Activated CD4-positive, alpha-beta memory T cell treated with anti-CD3 and anti-CD28 coated beads for 36 hours (primary cell): ENCODE measurements around the gene KIF21B. TPM values are rescaled to one million over a fixed set of nuclear protein-coding genes. Genes with fewer than 3 reads are reported as not detected.

Experiments used
- CTCF ChIA-PET: fragments of 350-600 bp; sonication (Branson Sonifier 250); formaldehyde crosslinking; loops from one replicate; lab custom pipeline; 2021; ENCODE audit warnings: antibody characterized with exemption, inconsistent platforms; lab: Charles Lee
- POLR2A ChIA-PET: fragments of 350-600 bp; sonication (Branson Sonifier 250); formaldehyde crosslinking; loops from one replicate; lab custom pipeline; 2021; ENCODE audit warnings: antibody characterized with exemption; lab: Charles Lee
- DNase-seq: peaks from one replicate; pipeline ENCODE4 v3.0.0-alpha.2; 2020
- H3K27ac Mint-ChIP-seq: one replicate; pipeline ENCODE4 v1.8.0; 2021; ENCODE audit warnings: mixed read lengths
- H3K27me3 Mint-ChIP-seq: one replicate; pipeline ENCODE4 v1.8.0; 2021; ENCODE audit warnings: mixed read lengths
- H3K36me3 Mint-ChIP-seq: one replicate; pipeline ENCODE4 v1.8.0; 2021; ENCODE audit warnings: mixed read lengths
- H3K4me1 Mint-ChIP-seq: one replicate; pipeline ENCODE4 v1.8.0; 2021; ENCODE audit warnings: low read depth, mixed read lengths
- H3K4me3 Mint-ChIP-seq: one replicate; pipeline ENCODE4 v1.8.0; 2021; ENCODE audit warnings: mild to moderate bottlenecking, mixed read lengths
- H3K9me3 Mint-ChIP-seq: one replicate; pipeline ENCODE4 v1.8.0; 2021; ENCODE audit warnings: mixed read lengths
- intact Hi-C: fragments of 100-400 bp; cut with micrococcal nuclease; formaldehyde crosslinking; loops from one replicate; pipeline ENCODE4 v1.15.1; 2023
- total RNA-seq, 2 experiments: library from RNA; stranded (reverse); gene quantifications; one replicate each; pipeline ENCODE4 v1.2.3, GENCODE V29; 2021

Gene KIF21B
- total RNA-seq, 2 experiments from 2014 or later: 56.6 to 58.7 TPM

DNA sequence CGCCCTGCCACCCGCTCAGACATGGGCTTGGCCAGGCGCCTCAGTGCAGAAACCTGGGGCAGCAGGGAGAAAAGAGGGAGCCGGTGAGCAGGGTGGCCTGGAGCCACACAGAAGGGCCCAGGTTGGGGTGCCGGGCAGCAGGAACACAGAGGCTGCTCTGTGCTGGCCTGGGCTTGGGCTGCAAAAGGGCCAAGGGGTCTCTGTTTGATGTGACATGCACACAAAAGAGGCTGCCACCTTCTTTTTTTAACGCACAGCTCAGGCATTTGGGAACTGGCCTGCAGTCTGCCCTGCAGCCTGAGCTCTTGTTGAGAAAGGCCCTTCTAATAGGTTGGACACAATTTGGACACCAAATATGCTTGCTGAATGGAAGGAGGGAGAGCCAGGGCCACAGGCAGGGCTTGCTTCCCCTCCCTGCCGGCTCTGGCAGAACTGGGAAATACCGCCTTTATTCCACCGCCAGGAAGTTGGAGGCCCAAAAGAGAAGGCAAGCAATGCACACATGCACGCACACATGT, 32.4 kb downstream of the KIF21B start:
- intact Hi-C loops: no loop called here
- POLR2A ChIA-PET: no interaction called here
- CTCF ChIA-PET: interaction anchor here (0.8 to 8.1 kb wide), 2 partner anchors 12 to 20 kb away, joined by 3 to 52 read pairs; no protein-coding TSS in a partner anchor
- Mint-ChIP-seq H3K27me3 (no peaks in the 10 kb centered on the region), H3K9me3 (no peaks in the 10 kb centered on the region), H3K27ac (no peak overlapping the region), H3K4me1 (no peaks in the 10 kb centered on the region), H3K4me3 (no peak overlapping the region), H3K36me3 (peaks cover 42% of the 10 kb centered on the region)
- DNase-seq: no peak

DNA sequence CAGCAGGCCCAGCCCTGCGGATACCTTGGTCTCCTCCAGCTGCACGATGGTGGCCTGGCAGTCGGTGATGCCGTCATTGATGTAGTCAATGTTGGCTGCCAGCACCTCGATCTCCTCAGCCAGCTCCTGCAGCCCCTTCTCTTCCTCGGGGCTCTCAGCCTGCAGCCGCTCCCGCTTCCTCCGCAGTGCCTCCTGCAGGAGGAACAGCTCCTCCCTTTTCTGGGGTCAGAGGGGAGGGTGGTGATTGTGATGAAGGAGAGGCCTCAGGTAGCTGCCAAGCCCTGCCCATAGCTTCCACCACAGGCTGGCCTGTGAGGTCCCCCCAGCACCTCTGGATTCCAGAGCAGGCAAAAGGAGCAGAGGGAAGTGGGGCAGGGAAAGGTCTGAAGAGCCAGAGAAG, 33.4 kb downstream of the KIF21B start:
- POLR2A ChIA-PET: no interaction called here
- Mint-ChIP-seq H3K4me1 (no peaks in the 10 kb centered on the region), H3K4me3 (no peak overlapping the region), H3K27ac (no peak overlapping the region), H3K9me3 (no peaks in the 10 kb centered on the region), H3K36me3 (peaks cover 40% of the 10 kb centered on the region), H3K27me3 (no peaks in the 10 kb centered on the region)
- DNase-seq: no peak
- CTCF ChIA-PET: interaction anchor here (0.8 to 8.1 kb wide), 3 partner anchors 11 to 129 kb away, joined by 3 to 52 read pairs (median 9); no protein-coding TSS in a partner anchor
- intact Hi-C loops: no loop called here

DNA sequence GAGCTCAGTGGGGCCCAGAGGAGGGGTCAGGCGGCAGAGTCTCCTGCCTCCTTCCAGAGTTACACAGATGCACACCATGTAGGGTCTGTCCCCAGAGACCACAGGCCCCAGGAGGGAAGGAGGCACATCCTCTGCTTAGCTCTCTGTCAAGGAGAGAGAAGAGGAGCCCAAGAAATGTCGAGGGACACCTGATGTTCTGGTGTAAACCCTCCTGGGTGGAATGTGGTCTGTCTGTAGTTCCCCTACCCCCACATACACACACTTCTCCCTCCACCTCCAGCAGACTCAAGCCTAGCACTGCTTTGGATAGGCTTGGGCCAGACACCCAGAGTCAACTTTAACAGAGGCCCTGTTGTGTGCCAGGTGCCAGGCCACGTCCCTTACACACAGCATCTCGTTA, 34.2 kb downstream of the KIF21B start:
- DNase-seq: no peak
- Mint-ChIP-seq H3K27me3 (no peaks in the 10 kb centered on the region), H3K27ac (no peak overlapping the region), H3K36me3 (peaks cover 39% of the 10 kb centered on the region), H3K4me1 (no peaks in the 10 kb centered on the region), H3K9me3 (no peaks in the 10 kb centered on the region), H3K4me3 (no peak overlapping the region)
- ChIA-PET CTCF (interaction anchor here (0.8 to 8.1 kb wide), 4 partner anchors 10 to 130 kb away, joined by 3 to 52 read pairs (median 6); no protein-coding TSS in a partner anchor), POLR2A (no interaction called here)
- intact Hi-C loops: no loop called here

- peaks cover 43% of the 10 kb centered on the region for H3K36me3 Mint-ChIP-seq
- intact Hi-C loops: no loop called here
- no peak overlapping the region for H3K27ac Mint-ChIP-seq
- H3K4me1 Mint-ChIP-seq: no peaks in the 10 kb centered on the region
- POLR2A ChIA-PET: no interaction called here
- no peaks in the 10 kb centered on the region for H3K9me3 Mint-ChIP-seq
- CTCF ChIA-PET: interaction anchor here (1.5 to 8.1 kb wide), 3 partner anchors 9 to 54 kb away, joined by 4 to 52 read pairs (median 9); no protein-coding TSS in a partner anchor
- H3K27me3 Mint-ChIP-seq: no peaks in the 10 kb centered on the region
- H3K4me3 Mint-ChIP-seq: no peak overlapping the region
- DNase-seq: no peak
Measured at GRCh38 chr1:200988693-200989092, 34.8 kb downstream of the KIF21B start.

- no peaks in the 10 kb centered on the region for H3K9me3 Mint-ChIP-seq
Measured at GRCh38 chr1:200985481-200985880, 38.0 kb downstream of the KIF21B start.

DNA sequence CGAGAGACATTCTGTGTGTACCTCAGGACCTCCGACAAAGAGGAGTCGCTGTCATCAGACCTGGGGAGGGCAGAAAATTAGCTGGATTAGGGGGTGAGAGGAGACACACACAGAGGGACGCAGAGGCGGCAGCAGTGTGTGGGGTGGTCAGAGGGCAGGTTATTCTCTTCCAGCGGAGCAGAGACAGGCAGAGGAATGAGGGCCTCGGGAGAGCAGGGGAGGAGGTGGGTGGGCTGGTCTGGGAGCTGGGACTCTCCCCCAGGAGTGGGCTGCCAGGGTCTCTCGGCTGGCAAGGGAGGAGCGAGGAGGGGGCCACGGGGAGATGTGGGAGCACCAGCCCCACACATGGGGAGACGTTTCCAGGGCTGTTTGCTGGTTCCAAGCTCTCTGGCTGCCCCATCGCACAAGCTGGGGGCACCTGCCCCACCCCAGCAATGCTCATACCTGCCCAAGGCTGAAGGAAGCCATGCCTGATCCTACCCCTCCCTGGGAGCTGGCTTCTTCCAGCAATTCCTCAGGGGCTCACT, 40.4 kb downstream of the KIF21B start:
- Mint-ChIP-seq H3K27ac (peak overlapping the region; percentile 50), H3K36me3 (peaks cover 49% of the 10 kb centered on the region), H3K4me3 (no peak overlapping the region), H3K9me3 (no peaks in the 10 kb centered on the region), H3K4me1 (no peaks in the 10 kb centered on the region), H3K27me3 (no peaks in the 10 kb centered on the region)
- POLR2A ChIA-PET: interaction anchor here (0.7 kb wide), 1 partner anchor 38 kb away, joined by 3 read pairs; no protein-coding TSS in a partner anchor
- DNase-seq: no peak
- intact Hi-C loops: no loop called here
- CTCF ChIA-PET: interaction anchor here (2.0 to 17.1 kb wide), 4 partner anchors 11 to 136 kb away, joined by 7 to 433 read pairs (median 80); partner anchors contain the start of gene KIF21B

More at GRCh38 chr1:200985481-200985880, 38.0 kb downstream of the KIF21B start:
- H3K27me3 Mint-ChIP-seq: no peaks in the 10 kb centered on the region
- H3K36me3 Mint-ChIP-seq: peaks cover 50% of the 10 kb centered on the region
- CTCF ChIA-PET: interaction anchor here (1.9 to 8.0 kb wide), 2 partner anchors 9 to 13 kb away, joined by 4 to 63 read pairs; no protein-coding TSS in a partner anchor
- POLR2A ChIA-PET: no interaction called here
- H3K4me1 Mint-ChIP-seq: no peaks in the 10 kb centered on the region
- no peak for DNase-seq
- H3K4me3 Mint-ChIP-seq: no peak overlapping the region
- no peak overlapping the region for H3K27ac Mint-ChIP-seq
- intact Hi-C loops: no loop called here

DNA sequence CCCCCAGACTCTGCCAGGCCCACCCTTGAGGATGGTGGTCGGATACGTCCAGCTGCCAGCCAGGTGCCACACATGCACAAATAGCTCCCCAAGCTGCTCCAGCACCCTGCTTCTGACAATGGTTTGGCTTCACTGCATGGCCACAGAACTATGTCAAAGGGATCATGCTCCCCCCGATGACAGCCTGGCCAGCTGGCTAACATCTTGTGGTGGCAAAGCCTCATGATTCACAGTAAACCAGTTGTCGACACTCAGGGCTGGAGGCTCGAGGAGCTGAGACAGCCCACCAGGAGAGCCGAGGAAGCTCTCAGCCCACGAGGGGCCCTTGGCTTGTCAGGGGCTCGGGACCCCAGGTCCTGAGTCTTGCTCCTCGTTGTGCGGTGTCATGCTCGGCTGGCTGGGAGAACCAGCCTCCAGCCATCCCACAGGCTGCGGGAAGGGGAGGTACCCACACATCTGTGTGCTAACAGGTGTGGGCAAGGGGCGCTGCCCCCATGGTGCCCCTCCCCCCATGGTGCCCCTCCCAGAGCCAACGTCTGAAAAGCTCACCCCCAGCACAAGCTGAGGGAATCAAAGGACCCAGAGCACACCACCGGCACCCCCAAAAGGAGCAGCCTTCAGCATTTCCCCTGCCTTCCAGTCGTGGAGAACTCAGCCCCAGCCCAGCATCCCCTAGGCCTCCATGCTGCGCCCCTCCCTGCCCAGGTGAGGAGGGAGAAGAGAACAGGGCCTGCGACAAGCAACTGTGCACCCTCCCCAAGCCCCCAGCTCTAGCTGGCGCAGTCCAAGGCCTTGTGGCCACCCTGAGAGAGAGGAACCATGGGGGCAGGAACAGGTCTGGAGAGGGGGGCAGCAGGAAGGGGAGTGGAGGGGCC, 41.2 kb downstream of the KIF21B start:
- intact Hi-C loops: no loop called here
- H3K36me3 Mint-ChIP-seq: peaks cover 44% of the 10 kb centered on the region
- DNase-seq: no peak
- ChIA-PET POLR2A (interaction anchor here (0.7 to 1.5 kb wide), 2 partner anchors 38 to 39 kb away, joined by 3 read pairs; no protein-coding TSS in a partner anchor), CTCF (interaction anchor here (1.1 to 17.1 kb wide), 6 partner anchors 10 to 134 kb away, joined by 6 to 433 read pairs (median 66); partner anchors contain the start of gene KIF21B)
- no peak overlapping the region for H3K4me3 Mint-ChIP-seq
- H3K27ac Mint-ChIP-seq: no peak overlapping the region
- H3K9me3 Mint-ChIP-seq: no peaks in the 10 kb centered on the region
- H3K27me3 Mint-ChIP-seq: no peaks in the 10 kb centered on the region
- no peaks in the 10 kb centered on the region for H3K4me1 Mint-ChIP-seq

DNA sequence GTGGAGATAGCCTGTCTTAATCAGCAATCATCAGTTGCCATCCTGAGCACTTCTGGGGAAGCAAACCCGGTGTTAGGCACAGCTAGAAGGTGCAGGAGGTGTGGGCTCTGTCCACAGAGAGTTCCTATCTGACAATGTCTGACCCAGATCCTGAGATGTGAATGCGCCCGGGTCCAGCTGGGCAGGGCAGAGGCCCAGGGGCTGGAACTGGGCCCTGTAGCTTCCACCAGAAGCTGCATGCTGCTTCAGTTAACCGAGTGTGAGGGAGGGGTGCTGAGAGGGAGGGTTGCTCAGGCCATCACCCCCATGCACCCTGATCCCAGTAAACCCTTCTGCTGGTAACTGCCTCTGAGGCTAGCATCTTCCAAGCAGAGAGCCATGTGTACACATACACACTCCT, 42.2 kb downstream of the KIF21B start:
- H3K27ac Mint-ChIP-seq: no peak overlapping the region
- CTCF ChIA-PET: interaction anchor here (1.1 to 17.1 kb wide), 7 partner anchors 9 to 135 kb away, joined by 6 to 433 read pairs (median 63); partner anchors contain the start of gene KIF21B

GRCh38 chr1:200980873-200981272, 42.6 kb downstream of the KIF21B start:
- H3K4me3 Mint-ChIP-seq: no peak overlapping the region
- ChIA-PET CTCF (interaction anchor here (1.1 to 17.1 kb wide), 11 partner anchors 9 to 242 kb away, joined by 3 to 433 read pairs (median 14); partner anchors contain the start of gene KIF21B), POLR2A (interaction anchor here (1.5 kb wide), 1 partner anchor 41 kb away, joined by 3 read pairs; no protein-coding TSS in a partner anchor)
- H3K27me3 Mint-ChIP-seq: no peaks in the 10 kb centered on the region
- H3K36me3 Mint-ChIP-seq: peaks cover 43% of the 10 kb centered on the region
- no peak for DNase-seq
- H3K9me3 Mint-ChIP-seq: no peaks in the 10 kb centered on the region
- H3K4me1 Mint-ChIP-seq: no peaks in the 10 kb centered on the region
- no peak overlapping the region for H3K27ac Mint-ChIP-seq
- intact Hi-C loops: no loop called here

More for the DNA sequence above, 42.2 kb downstream of the KIF21B start:
- intact Hi-C loops: no loop called here
- Mint-ChIP-seq H3K4me3 (no peak overlapping the region), H3K9me3 (no peaks in the 10 kb centered on the region), H3K4me1 (no peaks in the 10 kb centered on the region), H3K36me3 (peaks cover 43% of the 10 kb centered on the region), H3K27me3 (no peaks in the 10 kb centered on the region)
- DNase-seq: no peak
- POLR2A ChIA-PET: interaction anchor here (1.5 kb wide), 1 partner anchor 40 kb away, joined by 3 read pairs; no protein-coding TSS in a partner anchor

- no peaks in the 10 kb centered on the region for H3K27me3 Mint-ChIP-seq
- peaks cover 44% of the 10 kb centered on the region for H3K36me3 Mint-ChIP-seq
- intact Hi-C loops: no loop called here
Measured at GRCh38 chr1:200980452-200980772, 43.1 kb downstream of the KIF21B start.

GRCh38 chr1:200979574-200980451, 43.7 kb downstream of the KIF21B start:
- Mint-ChIP-seq H3K36me3 (peaks cover 45% of the 10 kb centered on the region), H3K27ac (peak overlapping the region; percentile 25), H3K9me3 (no peaks in the 10 kb centered on the region), H3K4me1 (no peaks in the 10 kb centered on the region), H3K4me3 (no peak overlapping the region), H3K27me3 (no peaks in the 10 kb centered on the region)
- ChIA-PET POLR2A (interaction anchor here (1.2 kb wide), 1 partner anchor 71 kb away, joined by 4 read pairs; no protein-coding TSS in a partner anchor), CTCF (interaction anchor here (0.6 to 17.1 kb wide), 44 partner anchors 8 to 350 kb away, joined by 3 to 433 read pairs (median 5); partner anchors contain the start of genes DDX59 and KIF21B)
- DNase-seq: peak; percentile 81
- intact Hi-C loops: loop anchor here (1.0 kb wide), 1 partner anchor 63 kb away; no protein-coding TSS in a partner anchor

More at GRCh38 chr1:200980452-200980772, 43.1 kb downstream of the KIF21B start:
- POLR2A ChIA-PET: no interaction called here
- CTCF ChIA-PET: interaction anchor here (0.7 to 17.1 kb wide), 36 partner anchors 8 to 349 kb away, joined by 3 to 433 read pairs (median 6); partner anchors contain the start of gene KIF21B
- peak overlapping the region; percentile 25 for H3K27ac Mint-ChIP-seq
- no peaks in the 10 kb centered on the region for H3K9me3 Mint-ChIP-seq
- H3K4me1 Mint-ChIP-seq: no peaks in the 10 kb centered on the region
- no peak for DNase-seq
- no peak overlapping the region for H3K4me3 Mint-ChIP-seq
